Astrocyte (in vitro differentiated cells and primary cell): ENCODE measurements around the gene CCDC179. TPM values are rescaled to one million over a fixed set of nuclear protein-coding genes. Genes with fewer than 3 reads are reported as not detected.

Experiments used
- DNase-seq: peaks from one replicate; pipeline ENCODE4 v3.0.0-alpha.2; 2010; ENCODE audit warnings: low read depth
- FAIRE-seq: peaks from 2 replicates; lab custom pipeline; 2011; peaks lifted over from hg19 to GRCh38; lab: Jason Lieb, UNC
- H2AFZ ChIP-seq: 2 replicates; pipeline ENCODE4 v1.6.0; 2012; ENCODE audit warnings: low read depth, low read length, inconsistent platforms
- H3K27ac ChIP-seq: 2 replicates; pipeline ENCODE4 v1.5.1; 2011; ENCODE audit warnings: low read depth, low read length, inconsistent platforms
- H3K27me3 ChIP-seq: 2 replicates; pipeline ENCODE4 v1.6.0; 2011; ENCODE audit warnings: low read length, inconsistent platforms; ENCODE audit not compliant: insufficient read depth
- H3K36me3 ChIP-seq: 2 replicates; pipeline ENCODE4 v1.5.1; 2011; ENCODE audit warnings: low read length, inconsistent platforms; ENCODE audit not compliant: insufficient read depth
- H3K4me1 ChIP-seq: 2 replicates; pipeline ENCODE4 v1.5.1; 2011; ENCODE audit warnings: low read length, inconsistent platforms; ENCODE audit not compliant: insufficient read depth
- H3K4me2 ChIP-seq: 2 replicates; pipeline ENCODE4 v1.6.0; 2012; ENCODE audit warnings: low read length, inconsistent platforms
- H3K4me3 ChIP-seq: 2 replicates; pipeline ENCODE4 v1.5.1; 2011; ENCODE audit warnings: low read depth, mild to moderate bottlenecking, low read length, inconsistent platforms; ENCODE audit not compliant: insufficient read depth
- H3K79me2 ChIP-seq: 2 replicates; pipeline ENCODE4 v1.6.0; 2012; ENCODE audit warnings: mild to moderate bottlenecking, low read length, inconsistent platforms; ENCODE audit not compliant: insufficient read depth
- H3K9ac ChIP-seq: 2 replicates; pipeline ENCODE4 v1.6.0; 2012; ENCODE audit warnings: mild to moderate bottlenecking, low read length, inconsistent platforms
- H3K9me3 ChIP-seq: 2 replicates; pipeline ENCODE4 v1.5.1; 2012; ENCODE audit warnings: low read depth, mild to moderate bottlenecking, low read length, inconsistent platforms; ENCODE audit not compliant: insufficient read depth
- H4K20me1 ChIP-seq: 2 replicates; pipeline ENCODE4 v1.6.0; 2012; ENCODE audit warnings: low read length, inconsistent platforms; ENCODE audit not compliant: insufficient read depth
- H3K27ac Mint-ChIP-seq: one replicate; pipeline ENCODE4 v1.8.0; 2021; ENCODE audit warnings: mild to moderate bottlenecking, mixed read lengths; ENCODE audit not compliant: unreplicated experiment
- H3K27me3 Mint-ChIP-seq: one replicate; pipeline ENCODE4 v1.8.0; 2021; ENCODE audit warnings: low read depth, mixed read lengths; ENCODE audit not compliant: unreplicated experiment
- H3K36me3 Mint-ChIP-seq: one replicate; pipeline ENCODE4 v1.8.0; 2021; ENCODE audit warnings: low read depth, mixed read lengths; ENCODE audit not compliant: unreplicated experiment
- H3K4me1 Mint-ChIP-seq: one replicate; pipeline ENCODE4 v1.8.0; 2021; ENCODE audit warnings: low read depth, mixed read lengths; ENCODE audit not compliant: unreplicated experiment
- H3K4me3 Mint-ChIP-seq: one replicate; pipeline ENCODE4 v1.8.0; 2021; ENCODE audit warnings: mild to moderate bottlenecking, moderate library complexity, mixed read lengths; ENCODE audit not compliant: unreplicated experiment
- H3K9me3 Mint-ChIP-seq: one replicate; pipeline ENCODE4 v1.8.0; 2021; ENCODE audit warnings: mild to moderate bottlenecking, mixed read lengths; ENCODE audit not compliant: unreplicated experiment
- CTCF ChIP-seq: IDR thresholded peaks from 2 replicates; pipeline ENCODE4 v1.5.1; 2011; ENCODE audit warnings: low read depth, mild to moderate bottlenecking, inconsistent platforms, low read length, moderate library complexity; ENCODE audit not compliant: insufficient read depth
- EZH2 ChIP-seq: IDR thresholded peaks from 2 replicates; pipeline ENCODE4 v1.6.1; 2012; ENCODE audit warnings: mild to moderate bottlenecking, low read length, inconsistent platforms; ENCODE audit not compliant: insufficient read depth
- total RNA-seq: library from RNA; stranded (reverse); gene quantifications from 2 replicates; pipeline ENCODE4 v1.2.1, GENCODE V29; 2021

CCDC179 gene
- total RNA-seq, 1 donor from 2014 or later, result not detected

GRCh38 chr11:22884217-22884616 is 23.9 kb upstream of the CCDC179 start:
- H3K4me3 ChIP-seq, result no peak overlapping the region
- H4K20me1 ChIP-seq, result no peaks in the 10 kb centered on the region
- H3K27ac ChIP-seq, result no peak overlapping the region
- no peaks in the 10 kb centered on the region for H3K4me1 ChIP-seq
- DNase-seq (no peak), FAIRE-seq (no peak)
- H3K9me3 ChIP-seq, result no peaks in the 10 kb centered on the region
- H3K4me1 Mint-ChIP-seq, result peaks cover 6% of the 10 kb centered on the region
- H3K9me3 Mint-ChIP-seq, result no peaks in the 10 kb centered on the region
- no peak overlapping the region for H3K4me3 Mint-ChIP-seq
- no peaks in the 10 kb centered on the region for H3K79me2 ChIP-seq
- no peak overlapping the region for H3K27ac Mint-ChIP-seq
- H3K27me3 Mint-ChIP-seq, result no peaks in the 10 kb centered on the region
- H3K36me3 ChIP-seq, result no peaks in the 10 kb centered on the region
- H2AFZ ChIP-seq, result no peak overlapping the region
- H3K9ac ChIP-seq, result no peak overlapping the region
- TF ChIP-seq EZH2 (no peak), CTCF (no peak)
- no peaks in the 10 kb centered on the region for H3K36me3 Mint-ChIP-seq
- no peak overlapping the region for H3K4me2 ChIP-seq
- H3K27me3 ChIP-seq, result no peaks in the 10 kb centered on the region

DNA sequence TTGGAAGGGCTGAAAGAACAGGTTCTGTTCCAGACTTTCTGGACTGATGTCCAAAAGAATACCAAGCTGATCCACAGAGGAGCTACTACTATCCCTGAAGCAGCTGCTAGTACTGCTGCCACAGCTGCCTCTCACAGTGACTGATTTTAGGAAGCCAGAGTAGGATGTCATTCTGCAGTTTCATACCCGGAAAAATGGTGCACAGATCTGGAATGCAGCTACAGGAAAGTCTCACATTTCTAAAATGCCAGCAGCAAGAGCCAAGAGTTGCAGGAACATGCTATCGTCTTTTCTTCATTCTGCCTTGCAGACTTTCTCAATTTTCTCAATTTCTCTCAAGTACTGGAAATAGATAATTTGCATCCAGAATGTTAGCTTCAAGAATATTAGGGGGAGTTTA is 19.4 kb upstream of the CCDC179 start:
- DNase-seq (no peak), FAIRE-seq (no peak)
- H3K27me3 ChIP-seq, result no peaks in the 10 kb centered on the region
- H3K9me3 Mint-ChIP-seq, result no peaks in the 10 kb centered on the region
- H3K4me3 Mint-ChIP-seq, result no peak overlapping the region
- H4K20me1 ChIP-seq, result no peaks in the 10 kb centered on the region
- no peak overlapping the region for H3K4me2 ChIP-seq
- H3K36me3 Mint-ChIP-seq, result no peaks in the 10 kb centered on the region
- H3K27ac ChIP-seq, result no peak overlapping the region
- no peaks in the 10 kb centered on the region for H3K79me2 ChIP-seq
- H3K27me3 Mint-ChIP-seq, result no peaks in the 10 kb centered on the region
- no peaks in the 10 kb centered on the region for H3K9me3 ChIP-seq
- H3K4me1 Mint-ChIP-seq, result peaks cover 8% of the 10 kb centered on the region
- no peak overlapping the region for H3K27ac Mint-ChIP-seq
- no peaks in the 10 kb centered on the region for H3K4me1 ChIP-seq
- TF ChIP-seq CTCF, result no peak
- no peak overlapping the region for H3K4me3 ChIP-seq
- H3K36me3 ChIP-seq, result no peaks in the 10 kb centered on the region
- H3K9ac ChIP-seq, result no peak overlapping the region
- no peak overlapping the region for H2AFZ ChIP-seq

DNA sequence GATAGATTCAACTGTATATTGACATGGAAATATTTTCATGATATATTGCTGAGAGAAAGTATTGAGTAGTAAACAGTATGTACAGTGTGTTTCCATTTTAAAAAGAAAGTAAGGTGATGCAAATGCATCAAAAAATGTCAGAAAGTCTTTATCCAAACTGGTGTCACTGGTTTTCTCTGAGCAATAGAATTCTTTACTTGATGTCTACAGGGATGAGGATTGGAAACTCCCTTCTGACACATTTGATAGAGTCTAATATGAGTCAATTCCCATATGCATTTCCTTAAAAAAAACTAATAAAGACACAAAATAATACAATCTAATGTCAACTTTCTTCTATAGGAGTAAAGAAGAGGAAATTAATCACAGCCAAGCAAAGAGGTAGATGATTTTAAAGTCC is 18.3 kb upstream of the CCDC179 start:
- Histone ChIP-seq H3K4me1 (no peaks in the 10 kb centered on the region), H2AFZ (no peak overlapping the region), H3K27me3 (no peaks in the 10 kb centered on the region), H3K4me2 (no peak overlapping the region), H3K36me3 (no peaks in the 10 kb centered on the region), H3K9me3 (no peaks in the 10 kb centered on the region), H3K9ac (no peak overlapping the region), H3K79me2 (no peaks in the 10 kb centered on the region), H4K20me1 (no peaks in the 10 kb centered on the region), H3K27ac (no peak overlapping the region), H3K4me3 (no peak overlapping the region)
- Mint-ChIP-seq H3K4me3 (no peak overlapping the region), H3K36me3 (no peaks in the 10 kb centered on the region), H3K9me3 (no peaks in the 10 kb centered on the region), H3K27ac (no peak overlapping the region), H3K4me1 (peaks cover 5% of the 10 kb centered on the region), H3K27me3 (no peaks in the 10 kb centered on the region)
- FAIRE-seq, result no peak
- TF ChIP-seq EZH2 (no peak), CTCF (no peak)
- DNase-seq, result no peak
